Posterior cingulate gyrus (tissue), 11 donors: ENCODE data around the gene SLC22A1.
"Not testable (repeated sequence)": the region's sequence is repeated elsewhere in the genome, so short reads cannot be mapped to it uniquely, and the experiment has no call there.

Experiments used
- DNase-seq, 10 donors: peaks; one replicate each; pipeline versions ENCODE4 v3.0.0 to v3.0.0-alpha.2; 2020 to 2021; ENCODE audit warnings: mixed read lengths in 3 of 10
- intact Hi-C: fragments of 100-400 bp; cut with DNase I; formaldehyde crosslinking; loops from one replicate; pipeline ENCODE4 v1.15.1; 2023

Gene SLC22A1

DNA sequence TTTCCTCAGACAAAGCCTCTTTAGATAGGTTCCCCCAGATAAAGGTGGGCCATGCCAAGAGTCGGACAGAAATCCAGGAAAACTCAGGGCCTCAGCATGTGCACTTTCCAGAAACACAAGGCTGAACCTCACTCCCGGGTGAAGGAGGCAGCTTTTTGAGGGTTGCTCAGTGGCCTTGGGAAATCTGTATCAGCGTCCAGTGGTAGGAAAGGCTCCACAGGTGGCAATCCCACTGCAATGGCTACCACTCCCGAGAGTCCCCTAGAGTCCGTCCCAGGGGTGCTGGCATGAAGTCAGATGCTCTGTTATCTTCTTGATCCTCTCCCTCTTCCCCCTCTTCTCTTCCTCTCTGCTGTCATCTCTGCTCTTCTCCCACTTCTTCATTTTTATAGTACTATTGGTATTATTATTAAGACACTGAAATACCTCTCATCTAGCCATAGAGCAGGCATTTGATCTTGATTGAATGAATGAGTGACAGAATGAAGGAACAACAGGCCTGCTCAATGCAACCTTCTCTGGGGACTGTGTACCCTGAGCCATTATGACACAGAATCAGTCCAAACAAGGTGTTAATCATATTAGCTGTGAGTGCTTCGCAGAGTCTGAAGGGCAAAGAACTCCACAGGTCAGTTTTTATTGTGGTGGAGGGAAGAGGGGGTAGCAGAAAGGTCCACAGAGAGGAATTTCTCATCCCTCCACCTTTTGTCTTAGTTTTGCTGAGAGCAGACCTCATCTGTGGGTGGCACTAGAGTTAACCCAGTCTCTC is 13.3 kb downstream of the SLC22A1 start:
- no peak for DNase-seq
- intact Hi-C loops: no loop called here

DNA sequence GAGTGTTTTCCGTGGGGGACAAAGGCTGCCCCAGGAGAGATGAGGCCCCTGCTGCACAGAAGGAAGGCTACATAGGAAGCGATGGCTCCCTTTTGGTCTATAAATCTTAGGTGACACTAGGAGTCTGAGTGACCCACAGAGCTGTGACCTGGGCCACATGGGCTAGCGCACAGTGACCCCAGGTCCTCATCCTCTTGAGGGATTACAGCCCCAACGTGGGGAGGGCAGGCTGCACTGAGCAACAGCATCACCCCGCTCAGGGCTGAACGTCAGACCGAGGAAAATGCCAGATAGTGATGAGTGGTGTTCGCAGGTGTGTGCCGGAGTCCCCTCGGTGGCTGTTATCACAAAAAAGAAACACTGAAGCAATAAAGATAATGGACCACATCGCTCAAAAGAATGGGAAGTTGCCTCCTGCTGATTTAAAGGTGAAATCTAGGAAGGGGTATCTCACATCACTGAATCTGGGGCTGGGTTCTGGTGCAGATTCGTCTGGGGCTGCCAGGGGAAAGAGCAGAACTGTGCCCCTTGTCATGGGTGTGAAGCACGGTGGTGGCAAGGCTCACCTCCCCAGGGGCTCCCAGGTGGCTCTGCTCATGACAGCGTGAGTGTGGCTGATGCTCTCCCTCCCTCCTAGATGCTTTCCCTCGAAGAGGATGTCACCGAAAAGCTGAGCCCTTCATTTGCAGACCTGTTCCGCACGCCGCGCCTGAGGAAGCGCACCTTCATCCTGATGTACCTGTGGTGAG is 14.5 kb downstream of the SLC22A1 start:
- intact Hi-C loops: no loop called here
- no peak for DNase-seq

DNA sequence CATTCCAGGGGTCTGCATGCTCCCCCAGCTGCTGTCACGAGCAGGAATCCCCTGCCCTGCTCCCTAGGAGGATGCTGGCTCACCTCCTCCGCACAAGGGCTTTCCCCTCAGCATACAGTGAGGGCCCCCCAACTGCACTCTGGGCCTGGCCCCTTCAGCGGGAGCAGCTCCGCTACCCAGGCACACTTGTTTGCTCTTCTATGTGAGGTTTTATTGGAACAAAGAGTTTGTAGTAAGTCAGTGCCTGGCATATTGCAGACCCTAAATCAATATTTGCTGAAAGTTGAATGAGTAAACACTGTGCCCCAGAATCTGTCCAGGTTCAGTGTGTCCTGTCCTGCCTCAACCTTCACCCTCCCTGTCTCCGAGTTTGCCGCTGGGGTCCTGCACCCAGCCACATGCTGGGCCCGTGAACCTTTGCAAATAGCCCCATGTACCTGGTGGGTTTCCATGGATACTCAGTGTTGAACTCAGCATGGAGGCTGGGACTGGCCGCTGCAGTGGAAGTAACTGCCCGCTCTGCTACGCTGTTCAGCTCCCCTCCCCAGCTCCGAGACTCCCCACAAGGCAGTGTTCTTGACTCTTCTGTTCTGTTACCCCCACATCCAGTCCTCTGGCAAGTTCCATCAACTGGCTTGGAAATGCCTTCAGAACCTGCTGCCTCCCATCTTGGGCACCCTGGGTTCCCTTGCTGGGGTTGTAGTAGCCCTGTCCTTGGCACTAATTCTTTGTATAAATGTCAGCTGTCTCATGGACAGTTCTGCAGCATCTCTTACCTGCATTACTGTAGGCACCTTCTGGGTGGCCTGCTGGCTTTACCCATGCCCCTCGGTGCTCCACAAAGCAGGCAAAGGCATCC is 15.7 kb downstream of the SLC22A1 start:
- intact Hi-C loops: no loop called here
- no peak for DNase-seq

DNA sequence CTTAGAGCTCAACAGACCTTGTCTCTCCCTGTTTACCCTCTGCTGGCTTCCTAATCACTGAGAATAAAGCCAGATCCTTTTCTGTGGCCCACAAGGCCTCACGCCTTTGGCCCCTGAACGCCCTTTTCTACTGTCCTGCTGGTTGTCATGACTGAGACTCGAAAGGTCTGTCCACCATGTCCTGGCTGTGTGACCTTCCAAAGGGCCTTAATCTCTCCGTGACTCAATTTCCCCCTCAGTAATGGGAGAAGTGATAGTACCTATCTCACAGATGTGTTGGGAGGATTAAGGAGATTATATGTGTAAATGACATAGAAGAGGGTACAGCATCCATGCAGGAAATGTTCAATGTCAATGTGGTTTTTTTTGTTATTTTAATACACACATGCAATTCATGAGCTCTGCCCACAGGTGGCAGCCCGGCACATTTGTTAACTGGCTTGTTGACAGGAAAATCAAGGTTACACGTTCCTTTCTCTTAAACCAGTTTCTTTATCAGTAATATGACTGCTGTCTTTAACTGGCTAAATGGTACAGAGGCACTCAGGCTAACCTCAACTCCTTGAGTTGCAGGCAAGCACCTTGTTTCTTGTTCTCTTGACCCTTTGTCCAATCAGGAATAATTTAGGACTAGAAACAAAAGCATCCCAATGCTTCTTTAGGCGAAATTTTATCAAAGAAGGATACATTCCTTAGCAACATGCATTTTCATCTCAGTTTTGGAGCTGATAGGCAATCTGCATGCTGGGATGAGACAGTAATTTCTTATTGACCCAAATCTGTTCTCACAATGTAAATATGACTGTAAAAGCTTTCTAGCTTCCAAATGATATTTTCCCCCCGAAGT is 16.6 kb downstream of the SLC22A1 start:
- intact Hi-C loops: no loop called here
- DNase-seq: peak in 5 of 10 donors; percentile 22 to 90 (median 40)

DNA sequence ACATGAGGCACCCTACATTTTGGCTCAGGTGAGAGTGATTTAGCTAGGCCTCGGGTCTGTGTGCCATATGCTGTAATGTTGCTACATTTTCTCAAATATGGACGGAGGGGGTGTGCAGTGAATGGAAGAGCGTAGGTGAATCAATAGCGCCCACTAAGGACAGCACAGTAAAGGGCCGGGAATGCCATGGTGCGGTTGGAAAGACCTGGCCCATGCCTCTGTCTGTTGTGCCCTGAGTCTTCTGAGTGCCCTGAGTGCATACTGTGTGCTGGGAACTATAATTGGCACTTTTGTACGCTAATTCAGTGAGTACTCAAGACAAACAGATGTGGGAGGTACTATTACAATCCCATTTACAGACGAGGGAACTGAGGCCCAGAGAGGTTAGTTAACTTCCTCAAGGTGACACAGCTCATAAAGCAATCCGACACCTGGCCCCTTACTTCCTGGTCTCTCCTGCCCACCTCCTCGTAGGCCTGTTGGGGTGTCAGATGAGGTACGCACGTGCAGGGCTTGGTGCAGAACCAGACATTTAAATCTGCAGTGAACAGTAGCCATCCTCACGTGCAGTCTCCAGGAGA is 17.3 kb downstream of the SLC22A1 start:
- intact Hi-C loops: no loop called here
- DNase-seq: no peak

DNA sequence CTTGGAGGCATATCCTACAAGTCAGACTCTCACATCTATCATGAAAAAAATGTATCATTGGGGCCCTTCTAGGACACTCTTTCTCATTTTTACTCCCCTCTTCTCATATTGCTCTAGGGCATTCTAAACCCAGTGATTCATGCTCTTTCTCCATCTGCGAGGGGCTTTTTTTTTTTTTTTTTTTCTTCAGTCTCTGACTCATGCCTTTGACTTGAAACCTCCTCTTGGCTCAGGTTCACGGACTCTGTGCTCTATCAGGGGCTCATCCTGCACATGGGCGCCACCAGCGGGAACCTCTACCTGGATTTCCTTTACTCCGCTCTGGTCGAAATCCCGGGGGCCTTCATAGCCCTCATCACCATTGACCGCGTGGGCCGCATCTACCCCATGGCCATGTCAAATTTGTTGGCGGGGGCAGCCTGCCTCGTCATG is 17.8 kb downstream of the SLC22A1 start:
- intact Hi-C loops: no loop called here

DNA sequence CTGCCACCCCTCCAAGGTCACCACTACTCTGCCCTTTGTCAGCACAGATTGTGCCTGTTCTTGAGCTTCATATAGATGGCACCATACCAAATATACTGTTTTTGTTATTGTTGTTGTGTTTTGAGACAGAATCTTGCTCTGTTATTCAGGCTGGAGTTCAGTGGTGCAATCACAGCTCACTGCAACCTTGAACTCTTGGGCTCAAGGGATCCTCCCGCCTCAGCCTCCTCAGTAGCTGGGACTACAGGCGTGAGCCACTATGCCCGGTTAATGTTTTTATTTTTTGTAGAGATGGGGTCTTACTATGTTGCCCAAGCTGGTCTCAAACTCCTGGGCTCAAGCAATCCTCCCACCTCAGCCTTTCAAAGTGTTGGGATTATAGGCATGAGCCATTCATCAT is 18.9 kb downstream of the SLC22A1 start:
- intact Hi-C loops: loop anchor here (2.0 kb wide), 1 partner anchor 316 kb away; no protein-coding TSS in a partner anchor
- DNase-seq: not testable (repeated sequence)

More for the DNA sequence above, 17.8 kb downstream of the SLC22A1 start:
- DNase-seq: no peak

DNA sequence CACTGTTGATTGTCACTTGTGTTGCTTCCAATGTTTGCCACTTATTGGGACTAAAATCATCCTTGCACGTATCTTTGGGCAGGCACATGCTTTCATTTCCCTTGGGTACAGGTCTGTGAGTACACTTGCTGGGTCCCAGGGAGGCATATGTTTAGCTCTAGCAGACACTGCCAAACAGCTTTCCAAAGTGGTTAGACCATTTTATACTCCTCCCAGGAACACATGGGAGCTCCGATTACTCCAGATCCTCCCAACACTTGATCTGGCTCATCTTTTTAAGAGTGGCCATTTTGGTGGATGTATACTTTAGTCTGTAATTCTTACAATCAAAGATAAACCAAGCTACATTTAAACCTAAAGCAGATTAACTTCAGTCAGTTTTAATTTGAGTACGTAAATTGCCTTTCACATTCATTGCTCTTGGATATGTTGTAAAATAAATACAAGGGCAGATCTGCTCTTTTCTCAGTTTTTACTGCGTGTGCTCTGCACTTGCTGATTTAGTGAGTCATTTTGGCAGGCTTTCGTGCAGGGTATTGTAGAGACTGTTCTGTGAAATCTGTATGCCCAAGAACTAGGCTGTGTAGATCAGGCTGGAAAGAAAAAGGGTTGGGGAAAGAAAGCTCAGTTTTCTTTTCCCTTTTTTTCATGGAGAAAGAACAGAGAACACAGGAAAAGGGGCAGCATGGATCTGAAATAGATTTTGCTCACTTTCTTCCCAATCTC is 19.5 kb downstream of the SLC22A1 start:
- intact Hi-C loops: loop anchor here (2.0 kb wide), 1 partner anchor 316 kb away; no protein-coding TSS in a partner anchor
- no peak for DNase-seq

DNA sequence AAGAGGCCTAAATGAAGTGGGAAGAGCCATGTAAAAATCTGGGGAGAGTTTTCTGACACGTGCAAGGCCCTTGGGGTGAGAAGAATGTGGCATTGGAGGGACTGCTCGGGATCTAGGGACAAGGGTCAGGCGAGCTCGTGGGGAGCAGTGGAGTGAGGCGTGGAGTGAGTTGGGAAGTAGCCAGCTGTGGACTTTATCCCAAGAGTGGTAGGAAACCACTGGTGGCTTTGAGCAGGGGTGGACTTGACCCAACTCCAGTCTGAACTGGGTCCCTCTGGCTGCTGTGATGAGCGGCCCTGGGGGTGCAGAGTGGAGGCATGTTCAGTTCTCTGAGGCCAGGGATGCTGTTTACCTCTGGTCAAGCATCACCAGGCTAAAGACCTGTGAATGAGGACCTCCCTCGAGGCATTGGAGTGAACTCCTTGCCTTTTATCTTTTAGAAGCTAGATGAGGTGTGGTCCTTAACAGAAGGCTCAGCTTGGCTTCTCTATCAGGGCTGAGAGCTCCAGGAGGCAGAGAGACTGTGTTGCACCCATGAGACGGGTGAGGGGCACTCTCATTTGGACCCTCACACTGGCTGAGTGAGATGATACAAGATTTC is 20.6 kb downstream of the SLC22A1 start:
- DNase-seq: peak in 1 of 10 donors; percentile 55
- intact Hi-C loops: no loop called here

DNA sequence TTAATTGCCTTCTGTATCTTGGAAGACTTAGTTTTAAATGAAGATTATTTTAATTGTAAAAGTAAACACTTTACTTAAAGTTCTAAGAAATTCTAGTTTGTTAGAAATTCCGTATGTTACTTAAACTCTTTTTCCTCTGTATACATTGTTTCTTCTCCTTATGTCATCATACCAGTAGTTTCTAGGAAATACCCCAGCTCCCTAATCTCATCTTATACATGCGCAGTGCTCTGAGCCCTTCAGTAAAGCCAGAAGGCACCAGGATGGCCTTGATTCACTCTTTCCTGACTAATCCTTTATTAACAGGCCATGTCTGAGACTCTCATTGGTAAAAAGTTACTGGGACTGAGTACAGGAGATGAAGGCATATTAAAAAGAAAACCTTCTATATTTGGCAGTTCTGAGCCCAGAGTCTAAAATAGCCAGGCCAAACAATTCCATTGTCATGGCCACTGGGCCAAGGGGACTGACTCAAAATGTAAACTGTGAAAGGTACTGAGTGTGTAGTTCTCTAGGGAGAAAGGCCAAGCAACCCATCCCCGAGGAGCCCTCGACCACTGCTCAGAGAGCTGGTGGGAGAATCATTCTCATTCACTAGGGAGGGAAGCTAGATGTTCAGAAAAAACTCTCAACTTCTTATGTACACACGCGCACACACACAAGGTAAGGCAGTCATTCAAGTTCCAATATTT is 25.0 kb downstream of the SLC22A1 start:
- no peak for DNase-seq
- intact Hi-C loops: no loop called here

DNA sequence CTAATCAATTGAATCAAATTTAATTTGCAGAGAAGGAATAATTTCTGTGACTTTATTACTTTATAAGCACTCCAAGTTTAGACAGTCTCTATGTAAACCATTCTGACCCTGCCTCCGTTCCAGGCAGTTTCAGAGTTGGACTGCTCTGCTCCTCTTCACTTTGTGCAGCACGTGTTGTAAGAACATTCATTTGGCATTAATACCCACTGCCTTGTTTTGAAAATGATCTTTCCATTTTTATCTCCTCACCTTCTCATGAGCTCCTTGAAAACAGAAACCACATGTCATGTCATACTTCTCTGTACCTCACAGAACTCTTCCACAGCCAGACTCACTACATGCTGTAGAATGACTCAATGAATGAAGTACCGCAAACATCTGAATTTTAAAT is 25.5 kb downstream of the SLC22A1 start:
- intact Hi-C loops: no loop called here
- DNase-seq: no peak

DNA sequence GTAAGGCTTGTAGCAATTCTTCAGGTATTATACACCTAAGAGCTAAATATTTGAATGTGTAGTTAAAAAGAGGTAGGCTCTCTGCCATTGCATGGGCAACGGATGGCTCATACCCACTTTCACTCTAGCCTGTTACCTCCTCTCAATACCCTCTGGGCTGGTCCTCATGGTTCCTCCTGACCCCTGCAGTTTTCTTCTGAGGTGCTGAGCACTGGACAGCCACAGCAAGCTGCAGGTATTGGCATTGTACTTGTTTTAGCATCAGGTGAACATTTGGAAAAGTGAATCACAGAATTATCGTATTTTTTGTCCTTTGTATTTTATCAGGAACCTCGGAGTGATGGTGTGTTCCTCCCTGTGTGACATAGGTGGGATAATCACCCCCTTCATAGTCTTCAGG is 32.9 kb downstream of the SLC22A1 start:
- intact Hi-C loops: no loop called here

DNA sequence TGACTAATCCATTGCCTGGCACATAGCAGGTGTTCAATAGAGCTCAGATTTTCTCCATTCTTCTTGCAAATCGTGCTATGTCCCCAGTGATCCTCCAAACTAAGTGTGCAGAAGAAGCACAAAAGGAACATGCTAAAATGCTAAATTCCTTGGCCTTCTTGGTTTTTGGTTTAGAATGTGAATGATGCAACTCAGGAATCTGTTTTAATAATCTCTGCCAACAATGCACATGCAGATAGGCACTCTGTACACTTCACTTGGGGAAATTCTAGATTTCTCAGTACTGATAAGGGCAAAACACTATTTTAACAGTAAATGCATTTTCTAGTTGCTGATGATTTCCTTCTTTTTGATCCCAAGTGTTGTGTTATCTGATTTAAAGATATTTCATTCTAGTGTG is 35.2 kb downstream of the SLC22A1 start:
- DNase-seq: no peak
- intact Hi-C loops: no loop called here

More for the DNA sequence above, 32.9 kb downstream of the SLC22A1 start:
- no peak for DNase-seq

DNA sequence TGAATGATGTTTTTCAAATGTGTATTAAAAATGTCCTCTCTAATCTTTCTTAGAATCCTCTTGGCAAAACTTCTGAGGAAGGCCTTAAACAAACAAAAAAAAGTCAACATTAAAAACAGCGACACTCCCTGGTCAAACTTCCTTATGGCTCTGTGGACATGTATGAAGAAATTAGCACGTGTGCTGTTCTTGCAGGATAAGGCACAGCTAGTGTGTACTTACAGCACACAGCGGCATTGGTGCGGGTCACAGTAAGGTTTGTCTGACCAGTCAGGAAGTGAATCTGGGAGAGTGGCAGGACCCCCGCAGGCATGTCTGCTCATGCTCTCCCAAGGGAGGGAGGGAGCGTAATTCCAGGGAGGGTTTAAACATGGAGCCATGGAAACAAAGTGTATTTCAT is 38.8 kb downstream of the SLC22A1 start:
- DNase-seq: no peak
- intact Hi-C loops: no loop called here

DNA sequence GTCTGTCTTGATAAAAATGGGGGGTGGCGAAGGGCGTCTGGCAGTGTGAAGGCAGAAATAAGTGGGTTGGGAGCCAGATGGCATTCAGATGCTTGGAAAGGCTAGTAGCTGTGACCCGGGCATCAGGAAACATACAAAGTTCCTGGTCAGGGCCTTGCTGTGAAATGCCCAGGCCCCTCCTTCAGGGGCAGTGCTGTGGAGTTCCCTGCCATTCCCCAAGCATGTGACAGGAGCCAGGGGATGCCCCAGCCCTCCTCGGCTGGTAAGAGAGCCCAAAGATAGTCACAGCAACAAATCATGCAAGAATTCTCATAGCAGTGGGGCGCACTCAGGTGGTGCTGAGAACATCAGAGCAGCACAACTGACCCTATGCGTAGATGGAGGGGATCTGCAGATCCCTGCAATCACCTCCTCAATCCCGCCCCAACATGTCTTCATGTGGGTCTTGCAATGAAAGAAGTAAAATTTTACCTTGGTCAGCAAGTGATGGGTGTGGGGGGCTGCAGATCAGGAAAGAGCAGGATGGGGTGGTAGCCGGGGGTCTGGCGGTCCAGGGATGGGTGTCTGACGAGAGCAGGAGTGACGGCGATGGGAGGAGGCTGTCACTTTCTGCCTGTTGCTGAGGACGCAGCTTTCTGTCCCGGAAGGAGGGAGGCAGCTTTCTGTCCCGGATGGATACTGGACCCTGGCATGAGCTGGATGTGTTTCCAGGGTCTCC is 39.5 kb downstream of the SLC22A1 start:
- peak in 1 of 10 donors; percentile 65 for DNase-seq
- intact Hi-C loops: no loop called here

DNA sequence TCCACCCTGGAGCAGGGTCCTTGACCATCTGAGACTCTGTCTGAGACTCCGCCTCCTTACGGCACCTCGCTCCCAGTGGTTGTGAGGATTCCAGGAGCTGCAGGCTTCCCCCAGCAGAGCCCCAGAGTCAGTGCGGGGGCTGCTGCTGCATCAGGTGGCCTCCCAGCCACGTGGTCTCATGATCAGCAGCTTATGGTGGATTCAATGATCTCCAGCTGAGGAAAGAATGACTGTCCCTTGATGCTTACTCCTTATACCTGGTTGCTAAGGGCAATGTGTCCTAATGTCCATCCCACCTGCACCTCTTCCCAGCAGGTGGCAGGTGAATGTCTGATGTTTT is 40.0 kb downstream of the SLC22A1 start:
- intact Hi-C loops: no loop called here
- DNase-seq: no peak

DNA sequence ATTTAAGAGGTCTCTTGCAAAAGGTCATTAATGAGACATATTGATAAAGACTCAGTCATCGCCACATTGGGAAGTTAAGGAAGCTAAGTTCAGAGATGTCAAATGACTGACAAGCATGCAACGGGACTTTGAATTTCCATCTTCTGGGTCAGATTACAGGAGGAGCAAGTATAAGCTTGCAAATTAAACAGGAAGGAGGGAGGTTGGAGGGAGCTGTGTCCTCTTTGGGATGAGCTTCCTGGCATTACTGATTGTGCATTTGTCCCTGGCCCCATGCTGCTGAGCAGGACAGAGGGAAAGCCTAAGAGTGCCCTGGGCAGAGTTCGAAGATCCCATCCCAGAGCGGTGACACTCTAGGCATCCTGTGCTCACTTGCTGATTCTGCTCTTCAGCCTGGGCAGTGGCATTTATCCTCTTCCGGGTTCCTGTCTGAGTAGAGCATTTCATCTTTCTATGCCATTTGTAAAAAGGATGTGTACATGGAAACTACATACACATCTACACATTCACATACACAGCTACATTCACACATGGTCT is 40.5 kb downstream of the SLC22A1 start:
- DNase-seq: no peak
- intact Hi-C loops: no loop called here
